HG02610 (cell line): Measurements from ENCODE around the gene KRTAP10-12.

Experiments
- ATAC-seq: cut with Tn5 transposase; IDR thresholded peaks from one replicate; pipeline ENCODE4 v1.9.1; 2021; ENCODE audit warnings: mild to moderate bottlenecking, moderate library complexity; ENCODE audit not compliant: unreplicated experiment

KRTAP10-12 gene

GRCh38 chr21:44697811-44698734 lies 1.1 kb downstream of the KRTAP10-12 start:
- no peak for ATAC-seq

GRCh38 chr21:44699502-44700001 lies 2.6 kb downstream of the KRTAP10-12 start:
- no peak for ATAC-seq

- no peak for ATAC-seq
These were observed 3.4 kb downstream of the KRTAP10-12 start for GRCh38 chr21:44700101-44701022.

GRCh38 chr21:44701023-44701400 lies 4.0 kb downstream of the KRTAP10-12 start:
- ATAC-seq: no peak

- ATAC-seq: no peak
These were observed 4.6 kb downstream of the KRTAP10-12 start for GRCh38 chr21:44701541-44701940.

GRCh38 chr21:44702111-44702972 lies 5.4 kb downstream of the KRTAP10-12 start:
- ATAC-seq: no peak

GRCh38 chr21:44702973-44703730 lies 6.2 kb downstream of the KRTAP10-12 start:
- ATAC-seq: no peak

- no peak for ATAC-seq
These were observed 7.0 kb downstream of the KRTAP10-12 start for GRCh38 chr21:44703731-44704635.

GRCh38 chr21:44704636-44705001 lies 7.6 kb downstream of the KRTAP10-12 start:
- no peak for ATAC-seq

GRCh38 chr21:44706026-44706705 lies 9.2 kb downstream of the KRTAP10-12 start:
- ATAC-seq: no peak

GRCh38 chr21:44706706-44707581 lies 10.0 kb downstream of the KRTAP10-12 start:
- no peak for ATAC-seq

GRCh38 chr21:44708213-44708865 lies 11.4 kb downstream of the KRTAP10-12 start:
- no peak for ATAC-seq

- no peak for ATAC-seq
These were observed 12.0 kb downstream of the KRTAP10-12 start for GRCh38 chr21:44708866-44709425.

GRCh38 chr21:44709426-44710293 lies 12.7 kb downstream of the KRTAP10-12 start:
- no peak for ATAC-seq

- ATAC-seq: no peak
These were observed 13.3 kb downstream of the KRTAP10-12 start for GRCh38 chr21:44710294-44710665.
